ENCODE data around the gene LASP1.
"Not testable (repeated sequence)": the region's sequence is repeated elsewhere in the genome, so short reads cannot be mapped to it uniquely, and the experiment has no call there.

LASP1 gene

DNA sequence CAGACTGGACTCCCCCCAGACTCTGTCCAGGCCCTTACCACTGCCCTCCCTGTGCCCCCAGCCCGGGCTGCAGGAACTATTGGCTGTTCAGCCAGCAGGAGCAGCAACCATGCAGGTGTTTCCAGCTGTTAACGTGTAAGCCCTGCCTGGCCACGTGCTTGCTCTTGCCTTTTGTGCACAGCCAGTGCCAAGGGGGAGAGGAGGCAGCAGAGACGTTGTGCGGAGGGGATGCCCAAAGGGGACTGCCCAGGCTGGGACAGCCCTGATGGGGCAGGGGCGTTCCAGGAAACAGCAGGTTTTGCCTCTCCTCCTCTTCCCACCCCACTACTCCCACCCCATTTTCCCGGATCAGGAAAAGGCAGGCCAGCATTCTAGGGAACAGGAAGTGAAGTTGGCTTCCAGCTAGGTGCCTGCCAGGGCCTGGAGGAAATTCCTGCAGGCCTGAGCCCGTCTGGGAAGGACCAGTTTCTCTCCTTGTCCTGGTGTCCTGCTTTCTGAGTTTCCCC lies 38.9 kb downstream of the LASP1 start:
- TF ChIP-seq, protein P1, sequence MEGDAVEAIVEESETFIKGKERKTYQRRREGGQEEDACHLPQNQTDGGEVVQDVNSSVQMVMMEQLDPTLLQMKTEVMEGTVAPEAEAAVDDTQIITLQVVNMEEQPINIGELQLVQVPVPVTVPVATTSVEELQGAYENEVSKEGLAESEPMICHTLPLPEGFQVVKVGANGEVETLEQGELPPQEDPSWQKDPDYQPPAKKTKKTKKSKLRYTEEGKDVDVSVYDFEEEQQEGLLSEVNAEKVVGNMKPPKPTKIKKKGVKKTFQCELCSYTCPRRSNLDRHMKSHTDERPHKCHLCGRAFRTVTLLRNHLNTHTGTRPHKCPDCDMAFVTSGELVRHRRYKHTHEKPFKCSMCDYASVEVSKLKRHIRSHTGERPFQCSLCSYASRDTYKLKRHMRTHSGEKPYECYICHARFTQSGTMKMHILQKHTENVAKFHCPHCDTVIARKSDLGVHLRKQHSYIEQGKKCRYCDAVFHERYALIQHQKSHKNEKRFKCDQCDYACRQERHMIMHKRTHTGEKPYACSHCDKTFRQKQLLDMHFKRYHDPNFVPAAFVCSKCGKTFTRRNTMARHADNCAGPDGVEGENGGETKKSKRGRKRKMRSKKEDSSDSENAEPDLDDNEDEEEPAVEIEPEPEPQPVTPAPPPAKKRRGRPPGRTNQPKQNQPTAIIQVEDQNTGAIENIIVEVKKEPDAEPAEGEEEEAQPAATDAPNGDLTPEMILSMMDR (IDR thresholded peaks at IDR 0.05; ENCODE audit: control insufficient read depth, insufficient read depth, low read depth, low read length, missing control alignments): no peak
- H3K4me3 ChIP-seq (ENCODE audit: control insufficient read depth, low read depth, low read length): no peak overlapping the region
- DNase-seq (ENCODE audit: low read depth): no peak

DNA sequence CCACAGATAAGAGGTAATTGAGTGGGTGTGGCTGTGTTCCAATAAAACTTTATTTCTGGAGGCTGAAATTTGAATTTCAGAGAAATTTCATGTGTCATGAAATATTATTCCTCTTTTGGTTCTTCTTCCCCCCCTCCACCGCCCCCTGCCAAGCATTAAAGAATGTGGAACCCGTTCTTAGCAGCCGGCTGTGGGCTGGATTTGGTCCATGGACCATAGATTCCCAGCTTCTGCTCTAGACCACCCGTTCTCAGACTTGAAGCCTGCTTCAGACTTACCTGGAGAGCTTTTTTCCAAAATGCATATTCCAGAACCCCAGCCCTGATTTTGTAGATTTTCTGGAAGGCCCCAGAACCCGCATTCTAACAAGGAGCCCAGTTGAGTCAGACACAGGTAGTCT lies 40.5 kb downstream of the LASP1 start:
- H3K4me3 ChIP-seq (ENCODE audit: control insufficient read depth, low read depth, low read length): no peak overlapping the region
- no peak for DNase-seq (ENCODE audit: low read depth)
- TF ChIP-seq, protein P1 (IDR thresholded peaks at IDR 0.05; ENCODE audit: control insufficient read depth, insufficient read depth, low read depth, low read length, missing control alignments): no peak

DNA sequence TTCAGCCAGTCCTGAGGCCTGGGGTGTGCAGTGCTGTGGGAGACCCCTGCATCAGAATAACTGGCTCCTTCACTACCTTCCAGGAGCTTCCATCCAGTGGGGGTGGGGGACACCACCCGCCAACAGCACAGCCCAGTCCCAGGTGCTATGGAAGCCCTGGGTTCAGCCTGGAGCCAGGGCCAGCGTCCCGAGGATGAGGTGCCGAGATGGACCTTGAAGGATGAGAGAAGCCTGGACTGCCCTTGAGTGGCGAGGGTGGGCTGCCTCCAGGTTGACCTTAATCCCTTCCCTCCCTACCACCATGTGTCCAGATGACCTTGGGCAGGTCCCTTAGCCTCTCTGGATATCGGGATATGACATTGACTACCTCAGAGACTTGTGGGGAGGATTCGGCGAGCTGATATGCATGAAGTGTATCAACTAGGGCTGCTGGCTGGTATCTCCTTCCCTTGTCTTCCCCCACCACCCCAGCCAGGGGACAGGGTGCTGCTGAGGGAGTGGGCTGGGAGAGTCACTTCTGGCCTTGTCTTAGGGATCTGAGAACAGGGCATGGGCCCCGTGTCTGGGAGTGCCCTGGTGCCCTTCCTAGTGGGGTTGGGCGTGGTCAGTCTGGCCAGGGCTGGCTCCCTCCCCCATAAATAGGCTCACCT lies 41.3 kb downstream of the LASP1 start:
- H3K4me3 ChIP-seq (ENCODE audit: control insufficient read depth, low read depth, low read length): no peak overlapping the region
- no peak for DNase-seq (ENCODE audit: low read depth)
- TF ChIP-seq, protein P1 (IDR thresholded peaks at IDR 0.05; ENCODE audit: control insufficient read depth, insufficient read depth, low read depth, low read length, missing control alignments): no peak

DNA sequence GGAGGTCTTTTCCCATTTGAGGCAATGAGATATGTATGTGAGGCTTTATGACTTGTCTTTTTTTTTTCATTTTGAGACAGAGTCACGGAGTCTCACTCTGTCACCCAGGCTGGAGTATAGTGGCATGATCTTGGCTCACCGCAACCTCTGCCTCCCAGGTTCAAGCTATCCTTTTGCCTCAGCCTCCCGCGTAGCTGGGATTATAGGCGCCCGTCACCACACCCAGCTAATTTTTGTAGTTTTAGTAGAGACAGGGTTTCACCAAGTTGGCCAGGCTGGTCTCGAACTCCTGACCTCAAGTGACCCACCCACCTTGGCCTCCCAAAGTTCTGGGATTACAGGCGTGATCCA lies 41.8 kb downstream of the LASP1 start:
- DNase-seq (ENCODE audit: low read depth); H3K4me3 ChIP-seq (ENCODE audit: control insufficient read depth, low read depth, low read length): not testable (repeated sequence)

DNA sequence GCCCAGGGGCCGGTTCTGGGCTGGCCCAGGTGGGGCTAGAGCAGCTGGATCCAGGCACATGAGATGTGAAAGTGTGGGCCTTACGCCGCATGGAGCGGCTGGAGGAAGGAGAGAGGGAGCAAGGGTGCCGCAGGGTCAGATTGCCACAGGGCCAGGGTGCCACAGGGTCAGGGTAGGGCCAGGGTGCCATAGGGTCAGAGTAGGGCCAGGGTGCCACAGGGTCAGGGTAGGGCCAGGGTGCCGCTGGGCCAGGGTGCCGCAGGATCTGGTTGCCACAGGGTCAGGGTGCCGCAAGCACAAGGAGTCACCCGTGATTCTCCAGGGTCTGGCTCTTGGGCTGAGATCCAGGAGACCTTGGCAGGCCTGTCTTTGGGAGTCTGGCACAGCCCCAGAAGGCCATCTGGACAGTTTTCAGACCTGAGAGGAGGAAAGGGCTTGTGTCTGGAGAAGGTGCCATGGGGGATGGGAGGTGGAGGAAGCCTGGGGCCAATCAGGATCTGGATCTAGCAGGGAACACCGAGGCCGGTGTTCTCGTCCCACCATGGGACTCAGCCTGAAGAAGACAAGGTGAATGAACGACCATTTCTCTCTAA lies 42.5 kb downstream of the LASP1 start:
- no peak for DNase-seq (ENCODE audit: low read depth)
- no peak overlapping the region for H3K4me3 ChIP-seq (ENCODE audit: control insufficient read depth, low read depth, low read length)
- TF ChIP-seq, protein P1 (IDR thresholded peaks at IDR 0.05; ENCODE audit: control insufficient read depth, insufficient read depth, low read depth, low read length, missing control alignments): no peak

DNA sequence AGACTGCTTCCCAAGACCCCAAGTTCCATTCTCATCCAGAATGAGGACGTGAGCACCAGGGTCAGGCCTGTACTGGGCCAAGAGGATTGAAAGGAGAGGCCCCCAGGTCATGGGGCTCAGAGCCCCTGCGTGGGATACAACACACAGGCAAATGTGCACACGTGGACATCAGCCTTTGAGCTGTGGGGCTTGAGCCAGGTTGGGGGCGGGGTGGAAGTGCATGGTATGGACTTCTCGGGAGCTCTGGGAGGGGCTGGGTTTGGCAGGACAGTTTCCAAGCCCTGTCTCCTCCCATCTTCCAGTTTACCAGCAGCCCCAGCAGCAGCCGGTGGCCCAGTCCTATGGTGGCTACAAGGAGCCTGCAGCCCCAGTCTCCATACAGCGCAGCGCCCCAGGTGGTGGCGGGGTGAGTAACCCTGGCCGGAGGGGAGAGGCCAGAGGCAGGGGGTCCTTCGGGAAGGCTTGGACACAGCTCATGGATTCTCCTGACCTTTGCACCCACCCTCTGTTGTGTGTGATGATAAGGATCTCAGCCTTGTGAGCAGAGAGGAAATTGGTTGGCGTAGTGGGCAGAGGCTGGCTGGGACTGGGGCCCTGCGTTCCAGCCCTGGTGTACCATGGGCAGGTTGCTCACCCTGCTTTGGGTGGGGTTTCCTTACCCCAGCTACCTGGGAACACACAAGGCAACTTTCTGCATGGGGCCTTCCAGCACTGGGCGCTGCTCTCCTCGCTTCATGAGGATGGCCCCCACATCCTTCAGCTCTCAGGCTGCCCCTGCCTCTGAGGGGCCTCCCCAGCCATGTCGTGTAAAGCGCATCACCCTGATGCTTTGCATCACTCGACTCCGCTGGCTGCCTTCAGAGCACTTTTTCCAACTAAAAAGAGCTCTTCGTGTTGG lies 45.1 kb downstream of the LASP1 start:
- H3K4me3 ChIP-seq (ENCODE audit: control insufficient read depth, low read depth, low read length): no peak overlapping the region
- TF ChIP-seq, protein P1 (IDR thresholded peaks at IDR 0.05; ENCODE audit: control insufficient read depth, insufficient read depth, low read depth, low read length, missing control alignments): no peak
- no peak for DNase-seq (ENCODE audit: low read depth)

DNA sequence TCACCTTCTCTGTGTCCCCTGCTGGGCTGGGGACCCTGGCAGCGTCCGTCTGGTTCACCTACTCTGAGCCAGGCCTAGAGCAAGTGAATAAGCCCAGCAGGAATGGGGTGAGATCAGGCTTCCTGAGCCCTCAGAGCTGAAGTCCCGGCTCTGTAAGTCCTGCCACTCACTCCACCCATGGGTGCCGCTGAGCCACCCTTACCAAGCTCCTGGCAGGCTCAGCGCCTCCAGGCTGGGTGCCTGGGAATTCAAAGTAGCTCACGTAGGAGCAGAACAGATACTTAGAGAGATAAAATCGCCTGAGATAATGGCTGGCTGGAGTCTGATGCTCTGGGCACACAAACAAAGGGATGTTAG lies 45.8 kb downstream of the LASP1 start:
- no peak for DNase-seq (ENCODE audit: low read depth)

More for the DNA sequence above, 45.8 kb downstream of the LASP1 start:
- no peak overlapping the region for H3K4me3 ChIP-seq (ENCODE audit: control insufficient read depth, low read depth, low read length)
- TF ChIP-seq, protein P1 (IDR thresholded peaks at IDR 0.05; ENCODE audit: control insufficient read depth, insufficient read depth, low read depth, low read length, missing control alignments): no peak
